ENCODE data around the gene VSX2.

DNA sequence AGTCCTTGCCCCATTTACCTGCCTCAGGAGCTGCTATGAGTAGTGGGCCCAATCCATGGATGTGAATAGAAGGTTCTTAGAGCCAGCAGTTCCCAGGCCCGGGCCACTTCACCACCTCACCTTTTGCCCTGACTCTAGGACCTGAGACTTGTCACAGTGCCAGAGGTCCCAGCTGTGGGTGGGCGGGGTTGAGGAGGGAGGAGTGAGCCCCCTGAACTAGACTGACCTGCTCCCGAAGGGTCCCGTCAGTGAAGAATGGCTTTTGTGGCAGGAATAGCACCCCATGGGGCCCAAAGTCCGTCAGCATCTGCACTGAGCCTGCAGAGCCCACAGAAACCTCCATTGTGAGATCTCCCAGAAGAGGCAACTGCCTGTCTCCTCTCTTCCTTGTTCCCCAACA is 50.6 kb downstream of the VSX2 start:
- TF ChIP-seq POLR2A (IDR thresholded peaks at IDR 0.05; ENCODE audit: low read length) (no peak), POLR2AphosphoS2 (conservative IDR thresholded peaks at IDR 0.05; ENCODE audit: low read length) (no peak), NR3C1 (IDR thresholded peaks at IDR 0.05) (no peak), RAD21 (conservative IDR thresholded peaks at IDR 0.05 in 1 of 2, IDR thresholded peaks at IDR 0.05 in 1 of 2) (no peak), CEBPB (IDR thresholded peaks at IDR 0.05) (no peak), RCOR1 (IDR thresholded peaks at IDR 0.05; ENCODE audit: low read depth, low read length) (no peak)
- TF ChIP-seq, protein P1, sequence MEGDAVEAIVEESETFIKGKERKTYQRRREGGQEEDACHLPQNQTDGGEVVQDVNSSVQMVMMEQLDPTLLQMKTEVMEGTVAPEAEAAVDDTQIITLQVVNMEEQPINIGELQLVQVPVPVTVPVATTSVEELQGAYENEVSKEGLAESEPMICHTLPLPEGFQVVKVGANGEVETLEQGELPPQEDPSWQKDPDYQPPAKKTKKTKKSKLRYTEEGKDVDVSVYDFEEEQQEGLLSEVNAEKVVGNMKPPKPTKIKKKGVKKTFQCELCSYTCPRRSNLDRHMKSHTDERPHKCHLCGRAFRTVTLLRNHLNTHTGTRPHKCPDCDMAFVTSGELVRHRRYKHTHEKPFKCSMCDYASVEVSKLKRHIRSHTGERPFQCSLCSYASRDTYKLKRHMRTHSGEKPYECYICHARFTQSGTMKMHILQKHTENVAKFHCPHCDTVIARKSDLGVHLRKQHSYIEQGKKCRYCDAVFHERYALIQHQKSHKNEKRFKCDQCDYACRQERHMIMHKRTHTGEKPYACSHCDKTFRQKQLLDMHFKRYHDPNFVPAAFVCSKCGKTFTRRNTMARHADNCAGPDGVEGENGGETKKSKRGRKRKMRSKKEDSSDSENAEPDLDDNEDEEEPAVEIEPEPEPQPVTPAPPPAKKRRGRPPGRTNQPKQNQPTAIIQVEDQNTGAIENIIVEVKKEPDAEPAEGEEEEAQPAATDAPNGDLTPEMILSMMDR (IDR thresholded peaks at IDR 0.05): no peak

All from A549 (cell line).